Caki2 (cell line): ENCODE results near the gene SENP7. TPM values are rescaled to one million over a fixed set of nuclear protein-coding genes. Genes with fewer than 3 reads are reported as not detected.
"Not testable (repeated sequence)": the region's sequence is repeated elsewhere in the genome, so short reads cannot be mapped to it uniquely, and the experiment has no call there.

Experiments used
- DNase-seq: peaks from one replicate; pipeline ENCODE4 v3.0.0-alpha.2; 2015; ENCODE audit warnings: low read depth
- in situ Hi-C: cut with HindIII; loops from 2 replicates; pipeline ENCODE4 v1.10.0; 2016; ENCODE audit warnings: low sequenced_read_pairs, low pct_unique_long_range_greater_than_20kb, mixed read lengths
- total RNA-seq: library from RNA; depleted of rRNA; stranded (reverse); fragments of >200 nt; shearing (Covaris generic); gene quantifications from 2 replicates; pipeline ENCODE4 v1.2.3, GENCODE V29; 2014; ENCODE audit warnings: low replicate concordance

Gene SENP7
- total RNA-seq, 1 experiment from 2014 or later, result 1.2 TPM

DNA sequence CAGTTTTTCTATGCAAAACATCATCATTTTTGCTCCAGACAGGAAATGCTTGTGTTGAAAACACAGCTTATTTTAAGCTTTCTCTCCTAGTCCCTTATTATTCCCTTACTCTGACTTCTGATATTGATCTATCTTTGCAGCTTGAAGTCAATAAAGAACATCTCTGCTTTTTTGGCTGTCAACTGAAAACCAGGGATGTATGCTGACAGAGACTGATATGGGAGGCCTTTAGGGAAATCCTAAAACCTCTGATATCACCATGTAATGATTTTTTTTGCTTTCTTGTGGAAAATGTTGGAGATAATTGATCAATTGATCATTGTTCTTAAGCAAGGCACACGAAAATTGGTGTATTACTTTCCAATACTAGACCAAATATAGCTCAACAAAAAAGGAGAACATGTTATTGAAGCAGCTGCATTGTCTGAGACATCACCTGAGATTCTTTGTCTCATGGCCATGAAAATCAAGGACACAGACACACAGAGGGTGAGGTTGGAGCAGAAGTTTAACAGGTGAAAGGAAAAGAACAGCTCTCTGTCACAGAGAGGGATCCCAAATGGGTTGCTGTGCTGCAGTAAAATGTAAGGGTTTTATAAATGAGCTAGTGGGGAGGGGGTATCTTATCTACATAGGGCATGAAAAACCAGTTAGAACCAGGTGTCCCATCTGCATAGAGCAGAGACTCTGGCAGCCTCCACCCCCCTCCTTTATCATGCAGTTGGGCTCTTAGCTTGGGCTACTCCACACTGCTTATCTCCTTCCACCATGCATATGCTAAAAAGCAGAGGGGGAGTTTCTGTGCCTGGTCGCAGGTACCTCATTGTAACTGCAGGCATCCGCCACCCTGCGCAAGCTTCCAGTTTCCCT is 17.0 kb upstream of the SENP7 start:
- in situ Hi-C loops, result no loop called here
- no peak for DNase-seq

DNA sequence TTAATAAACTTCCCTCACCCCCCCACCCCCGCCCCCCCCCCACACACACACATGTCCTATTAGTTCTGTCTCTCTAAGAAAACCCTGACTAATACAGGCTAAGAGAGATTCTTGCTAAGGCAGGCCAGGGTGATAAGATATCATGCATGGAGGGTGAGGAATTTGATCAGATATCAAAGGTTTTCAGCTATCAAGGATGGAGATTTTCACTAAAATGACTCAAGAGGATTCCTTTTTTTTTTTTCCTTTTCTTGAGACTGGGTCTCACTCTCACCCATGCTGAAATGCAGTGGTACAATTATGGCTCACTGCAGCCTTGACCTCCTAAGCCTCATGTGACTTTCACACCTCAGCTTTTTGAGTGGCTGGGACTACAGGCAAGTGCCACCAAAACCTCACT is 14.9 kb upstream of the SENP7 start:
- DNase-seq, result no peak

DNA sequence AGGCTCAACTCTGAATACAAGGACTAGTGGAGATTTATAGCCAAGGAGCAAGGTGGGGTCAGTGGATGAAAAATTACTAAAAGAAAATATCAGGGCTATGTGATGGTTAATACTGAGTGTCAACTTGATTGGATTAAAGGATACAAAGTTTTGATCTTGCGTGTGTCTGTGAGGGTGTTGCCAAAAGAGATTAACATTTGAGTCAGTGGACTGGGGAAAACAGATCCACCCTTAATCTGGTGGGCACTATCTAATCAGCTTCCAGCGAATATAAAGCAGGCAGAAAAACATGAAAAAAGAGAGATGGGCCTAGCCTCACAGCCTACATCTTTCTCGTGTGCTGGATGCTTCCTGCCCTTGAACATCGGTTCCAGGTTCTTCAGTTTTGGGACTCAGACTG is 14.4 kb upstream of the SENP7 start:
- in situ Hi-C loops, result no loop called here
- no peak for DNase-seq

More for the DNA sequence above, 14.9 kb upstream of the SENP7 start:
- in situ Hi-C loops, result no loop called here

DNA sequence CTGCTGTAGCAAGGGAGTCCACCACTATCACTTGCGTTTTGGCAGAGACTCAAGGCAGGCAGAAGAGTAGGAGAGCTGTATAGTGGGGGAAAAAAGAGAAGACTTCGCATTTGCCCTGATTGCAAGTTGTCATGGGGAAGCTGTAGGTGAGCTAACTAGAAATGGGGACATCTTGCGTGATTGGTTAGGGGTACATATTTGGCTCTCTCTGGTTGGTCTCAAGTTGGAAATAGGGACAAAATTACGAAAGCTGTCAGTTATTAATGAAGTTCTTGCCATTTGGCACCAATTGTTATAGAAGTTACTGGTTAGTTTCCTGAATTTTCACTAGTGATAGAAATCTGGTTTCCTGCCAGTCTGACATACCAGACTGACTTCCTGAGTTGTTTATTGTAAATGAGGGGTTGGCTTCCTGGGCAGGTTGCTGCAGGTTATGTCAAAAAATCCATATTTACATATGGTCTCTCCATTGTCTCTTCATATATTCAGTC is 8.2 kb upstream of the SENP7 start:
- in situ Hi-C loops, result no loop called here
- DNase-seq, result no peak

DNA sequence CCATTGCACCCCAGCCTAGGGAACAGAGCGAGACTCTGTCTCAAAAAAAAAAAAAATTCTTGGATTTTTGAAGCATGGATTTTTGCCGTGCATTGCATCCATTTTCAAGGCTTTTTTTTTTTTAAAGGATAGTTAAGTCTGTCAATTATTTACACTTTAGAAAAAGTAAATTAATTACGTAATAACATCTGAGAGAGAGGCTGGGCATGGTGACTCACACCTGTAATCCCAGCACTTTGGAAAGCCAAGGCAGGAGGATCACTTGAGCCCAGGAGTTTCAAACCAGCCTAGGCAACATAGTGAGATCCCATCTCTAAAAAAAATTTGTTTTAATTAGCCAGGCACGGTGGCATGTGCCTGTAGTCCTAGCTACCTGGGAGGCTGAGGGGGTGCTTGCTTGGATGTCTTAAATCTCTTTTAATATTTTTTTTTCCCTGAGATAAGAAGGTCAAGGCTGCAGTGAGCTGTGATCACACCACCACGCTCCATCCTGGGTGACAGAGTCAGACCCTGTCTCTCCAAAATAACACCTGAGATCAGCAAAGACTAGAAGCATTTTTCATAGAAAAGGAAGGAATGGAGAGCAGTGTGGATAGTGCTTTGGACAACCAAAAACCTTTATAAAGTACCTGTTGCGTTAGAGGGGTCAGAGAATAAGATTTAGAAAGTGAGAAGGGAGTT is 6.8 kb upstream of the SENP7 start:
- in situ Hi-C loops, result no loop called here

DNA sequence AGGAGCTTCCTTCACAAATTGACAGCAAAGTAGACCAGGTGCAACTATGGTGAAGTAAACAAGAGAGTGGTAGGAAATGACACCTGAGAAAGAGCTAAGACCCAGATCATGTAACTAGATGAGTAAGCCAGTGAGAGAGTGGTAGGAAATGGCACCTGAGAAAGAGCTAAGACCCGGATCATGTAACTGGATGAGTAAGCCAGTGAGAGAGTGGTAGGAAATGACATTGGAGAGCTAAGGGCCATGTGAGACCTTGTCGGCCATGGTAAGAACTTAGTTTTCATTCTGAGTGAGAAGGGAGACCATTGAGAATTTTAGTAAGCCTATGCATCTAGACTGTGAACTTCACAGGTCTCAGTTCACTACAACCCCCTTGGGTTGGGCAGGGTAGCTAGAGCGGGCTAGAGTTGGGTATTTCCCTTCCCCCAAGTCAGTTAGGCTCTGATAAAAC is 5.4 kb upstream of the SENP7 start:
- DNase-seq, result peak; percentile 6
- in situ Hi-C loops, result no loop called here

More for the DNA sequence above, 6.8 kb upstream of the SENP7 start:
- DNase-seq, result peak; percentile 55

DNA sequence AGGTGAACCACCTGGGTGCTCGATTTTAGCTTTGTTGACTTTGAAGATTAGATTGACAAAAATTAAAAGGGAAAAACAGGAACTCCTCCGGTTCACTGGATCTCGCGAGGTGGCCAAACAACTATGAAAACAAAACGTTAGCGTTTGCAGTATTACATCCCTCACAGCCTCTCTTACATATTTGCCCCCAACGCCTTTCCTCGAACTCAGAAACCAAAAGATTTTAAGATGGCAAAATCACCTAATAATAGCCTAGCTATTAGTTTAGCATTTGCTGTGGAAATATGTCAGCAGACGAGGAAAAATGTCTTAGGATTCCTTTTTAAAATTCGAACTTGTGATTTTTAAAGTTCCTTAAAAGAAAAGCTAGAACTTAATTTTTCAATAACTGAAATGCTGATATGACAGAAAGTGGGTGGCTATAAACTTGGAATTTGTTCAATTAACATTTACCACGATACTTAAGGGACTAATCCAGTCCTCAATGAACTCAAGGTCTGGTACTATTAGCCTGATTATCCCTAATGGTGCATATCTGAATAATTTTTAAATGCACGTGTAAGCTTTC is 491 bp upstream of the SENP7 start:
- no peak for DNase-seq
- in situ Hi-C loops, result no loop called here

DNA sequence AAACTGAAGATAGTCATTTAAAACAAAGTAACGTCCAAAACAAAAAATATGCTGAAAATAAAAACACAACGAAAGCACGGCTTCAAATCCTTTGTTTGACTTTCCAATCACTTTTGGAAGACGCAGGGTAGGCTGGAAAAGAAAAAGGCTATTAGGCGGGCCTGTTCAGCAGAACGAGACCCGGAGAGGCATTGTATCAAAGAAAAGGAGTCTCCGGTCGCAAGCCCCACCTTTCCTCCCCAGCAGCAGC is 691 bp downstream of the SENP7 start:
- DNase-seq, result no peak
- in situ Hi-C loops, result no loop called here

DNA sequence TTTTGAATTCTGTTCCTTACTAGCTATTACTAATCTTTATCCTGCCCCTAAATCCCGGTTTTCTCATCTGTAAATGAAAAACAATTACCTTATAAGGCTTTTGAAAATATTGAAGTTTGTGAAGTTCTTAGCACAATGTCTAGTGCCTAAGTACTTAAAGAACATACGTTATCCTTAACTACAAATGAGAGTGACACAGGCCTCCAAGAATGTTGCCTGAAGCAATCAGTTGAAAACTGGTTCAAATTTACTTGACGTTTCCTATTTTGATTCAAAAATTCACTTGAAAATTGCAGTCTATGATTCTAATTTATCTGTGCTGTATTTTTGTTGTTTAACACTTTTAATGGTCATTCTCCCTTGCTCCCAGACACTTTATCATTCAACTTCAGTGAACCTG is 3.2 kb downstream of the SENP7 start:
- no peak for DNase-seq
- in situ Hi-C loops, result no loop called here

DNA sequence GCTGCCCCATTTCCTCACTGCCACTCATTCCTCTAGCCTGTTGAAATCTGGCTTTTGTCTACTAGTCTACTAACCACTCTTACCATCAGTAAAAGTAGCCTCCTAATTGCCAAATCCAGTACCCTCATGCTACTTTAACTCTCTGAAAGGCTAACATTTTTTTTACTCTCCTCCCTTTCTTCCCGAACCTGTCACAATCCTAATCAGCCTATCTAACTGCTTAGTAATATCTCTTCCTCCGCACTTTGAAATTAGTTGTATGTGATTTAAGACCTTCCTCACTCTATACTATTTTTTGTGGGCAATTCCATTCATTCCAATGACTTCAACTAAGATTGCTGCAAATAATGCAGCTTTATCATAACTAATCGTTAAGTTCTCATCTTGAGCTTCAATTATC is 3.7 kb downstream of the SENP7 start:
- DNase-seq, result no peak
- in situ Hi-C loops, result no loop called here

DNA sequence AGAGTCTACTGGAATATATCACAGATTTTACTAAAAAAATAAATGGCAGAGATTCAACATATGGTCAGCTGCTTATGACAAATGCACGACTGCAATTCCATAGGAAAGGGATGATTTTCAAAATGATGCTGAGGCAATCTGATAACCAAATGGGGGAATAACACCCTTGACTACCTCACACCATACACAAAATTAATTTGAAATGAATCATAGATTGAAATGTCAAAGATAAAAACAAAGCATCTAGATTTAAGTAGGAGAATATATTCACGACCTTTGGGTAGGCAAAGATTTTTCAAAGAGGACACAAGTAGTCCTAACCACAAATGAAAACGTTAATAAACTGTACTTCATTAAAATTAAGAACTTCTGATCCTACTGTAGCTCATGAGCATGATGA is 11.2 kb downstream of the SENP7 start:
- in situ Hi-C loops, result no loop called here
- DNase-seq, result no peak

DNA sequence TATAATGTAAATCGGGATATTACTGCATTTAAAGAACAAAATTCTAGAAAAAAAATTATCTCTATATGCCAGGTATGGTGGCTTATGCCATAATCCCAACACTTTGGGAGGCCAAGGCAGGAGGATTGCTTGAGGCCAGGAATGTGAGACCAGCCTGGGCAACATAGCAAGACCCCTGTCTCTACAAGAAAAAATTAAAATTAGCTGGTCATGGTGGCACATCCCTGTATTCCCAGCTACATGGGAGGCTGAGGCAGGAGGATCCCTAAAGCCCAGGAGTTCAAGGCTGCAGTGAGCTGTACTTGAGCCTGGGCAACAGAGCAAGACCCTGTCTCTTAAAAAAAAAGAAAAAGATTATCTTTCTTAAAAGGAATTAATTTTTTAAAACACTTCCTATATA is 12.8 kb downstream of the SENP7 start:
- DNase-seq, result no peak
- in situ Hi-C loops, result no loop called here

DNA sequence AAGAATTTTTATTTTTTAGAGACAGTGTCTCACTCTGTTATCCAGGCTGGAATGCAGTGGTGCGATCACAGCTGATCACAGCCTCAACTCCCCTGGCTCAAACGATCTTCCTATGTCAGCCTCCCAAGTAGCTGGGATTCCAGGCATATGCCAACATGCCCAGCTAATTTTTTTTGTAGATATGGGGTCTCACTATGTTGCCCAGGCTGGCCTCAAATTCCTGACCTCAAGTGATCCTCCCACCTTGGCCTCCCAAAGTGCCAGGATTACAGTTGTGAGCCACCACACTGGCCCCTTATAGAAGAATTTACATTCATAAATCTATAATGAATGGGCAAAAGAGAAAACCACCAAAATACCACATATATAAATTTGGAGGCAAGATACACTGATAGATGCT is 15.2 kb downstream of the SENP7 start:
- no peak for DNase-seq
- in situ Hi-C loops, result no loop called here

DNA sequence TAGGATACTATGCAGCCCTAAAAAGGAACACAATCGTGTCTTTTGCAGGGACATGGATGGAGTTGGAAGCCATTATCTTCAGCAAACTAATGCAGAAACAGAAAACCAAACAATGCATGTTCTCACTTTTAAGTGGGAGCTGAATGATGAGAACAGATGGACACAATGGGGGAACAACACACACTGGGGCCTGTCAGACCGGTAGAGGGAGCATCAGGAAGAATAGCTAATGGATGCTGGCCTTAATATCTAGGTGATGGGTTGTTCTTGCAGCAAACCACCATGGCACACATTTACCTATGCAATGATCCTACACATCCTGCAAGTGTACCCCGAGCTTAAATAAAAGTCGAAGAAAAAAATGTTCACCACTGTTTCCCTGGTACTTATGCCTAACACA is 17.5 kb downstream of the SENP7 start:
- in situ Hi-C loops, result no loop called here
- no peak for DNase-seq

DNA sequence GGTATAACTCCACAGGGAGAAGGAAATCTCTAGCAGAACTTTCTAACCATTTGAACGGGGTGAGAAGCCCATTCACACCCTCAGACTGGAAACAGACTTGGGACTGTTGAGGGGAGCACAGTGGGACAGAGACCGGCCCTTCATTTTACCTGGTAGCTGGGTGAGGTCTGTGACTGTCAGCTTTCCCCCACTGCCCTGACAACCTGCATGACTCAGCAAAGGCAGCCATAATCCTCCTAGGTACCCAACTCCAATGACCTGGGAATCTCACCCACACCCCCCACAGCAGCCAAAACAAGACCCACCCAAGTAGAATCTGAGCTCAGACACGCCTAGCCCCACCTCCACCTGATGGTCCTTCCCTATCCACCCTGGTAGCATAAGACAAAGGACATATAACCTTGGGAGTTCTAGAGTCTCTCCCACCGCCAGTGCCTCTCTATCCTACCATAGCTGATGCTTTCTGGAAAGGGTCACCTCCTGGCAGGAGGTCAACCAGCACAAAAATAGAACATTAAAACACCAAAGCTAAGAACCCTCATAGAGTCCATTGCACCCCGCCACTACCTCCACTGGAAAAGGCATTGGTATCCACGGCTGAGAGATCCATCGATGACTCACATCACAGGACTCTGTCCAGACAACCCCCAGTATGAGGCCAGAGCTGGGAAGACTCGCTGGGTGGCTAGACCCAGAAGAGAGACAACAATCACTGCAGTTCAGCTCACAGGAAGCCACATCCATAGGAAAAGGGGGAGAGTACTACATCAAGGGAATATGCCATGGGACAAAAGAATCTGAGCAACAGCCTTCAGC is 28.0 kb downstream of the SENP7 start:
- DNase-seq, result peak; percentile 11
- in situ Hi-C loops, result no loop called here

DNA sequence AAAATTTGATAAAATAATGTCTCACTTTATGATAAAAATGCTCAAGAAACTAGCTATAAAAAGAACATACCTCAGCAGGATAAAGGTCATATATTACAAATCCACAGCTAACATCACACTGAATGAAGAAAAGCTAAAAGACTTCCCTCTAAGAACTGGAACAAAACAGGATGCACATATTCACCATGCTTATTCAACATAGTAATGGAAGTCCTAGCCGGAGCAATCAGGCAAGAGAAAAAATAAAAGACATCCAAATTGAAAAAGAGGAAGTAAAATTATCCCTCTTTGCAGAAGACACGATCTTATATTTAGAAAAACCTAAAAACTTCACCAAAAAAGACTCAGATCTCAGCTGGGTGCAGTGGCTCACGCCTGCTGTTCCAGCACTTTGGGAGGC is 34.0 kb downstream of the SENP7 start:
- DNase-seq, result no peak
- in situ Hi-C loops, result no loop called here

DNA sequence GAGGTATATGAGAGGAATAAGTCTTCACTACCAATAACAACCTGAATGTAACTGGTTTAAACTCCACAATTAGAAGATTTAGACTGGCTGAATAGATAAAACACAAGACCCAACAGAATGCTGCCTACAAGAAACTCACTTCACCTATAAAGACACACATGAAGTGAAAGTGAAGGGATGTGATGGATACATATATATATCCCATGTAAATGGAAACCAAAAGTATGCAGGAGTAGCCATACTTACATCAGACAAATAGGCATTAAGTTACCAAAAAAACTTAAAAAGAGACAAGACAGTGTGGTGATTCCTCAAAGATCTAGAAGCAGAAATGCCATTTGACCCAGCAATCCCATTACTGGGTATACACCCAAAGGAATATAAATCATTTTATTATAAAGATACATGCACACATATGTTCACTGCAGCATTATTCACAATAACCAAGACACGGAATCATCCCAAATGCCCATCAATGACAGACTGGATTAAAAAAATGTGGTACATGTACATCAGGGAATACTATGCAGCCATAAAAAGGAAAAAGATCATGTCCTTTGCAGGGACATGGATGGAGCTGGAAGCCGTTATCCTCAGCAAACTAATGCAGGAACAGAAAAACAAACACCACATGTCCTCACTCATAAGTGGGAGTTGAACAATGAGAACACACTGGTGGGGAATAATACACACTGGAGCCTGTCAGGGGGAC is 38.0 kb downstream of the SENP7 start:
- DNase-seq, in situ Hi-C loops: not testable (repeated sequence)

DNA sequence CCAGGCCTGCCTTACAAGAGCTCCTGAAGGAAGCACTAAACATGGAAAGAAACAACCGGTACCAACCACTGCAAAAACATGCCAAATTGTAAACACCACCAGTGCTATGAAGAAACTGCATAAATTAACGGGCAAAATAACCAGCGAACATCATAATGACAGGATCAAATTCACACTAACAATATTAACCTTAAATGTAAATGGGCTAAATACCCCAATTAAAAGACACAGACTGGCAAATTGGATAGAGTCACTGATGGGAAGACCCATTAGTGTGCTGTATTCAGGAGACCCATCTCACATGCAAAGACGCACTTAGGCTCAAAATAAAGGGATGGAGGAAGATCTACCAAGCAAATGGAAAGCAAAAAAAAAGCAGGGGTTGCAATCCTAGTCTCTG is 44.3 kb downstream of the SENP7 start:
- DNase-seq, in situ Hi-C loops: not testable (repeated sequence)
